Mucosa of rectum (tissue), 2 donors: ENCODE data around the gene RTN4IP1.
A peak's percentile ranks its signal among the peaks of the same experiment; 100 is the strongest.

Experiments used
- H3K27ac ChIP-seq, 2 donors: one replicate each; pipeline ENCODE4 v1.7.0; 2013; ENCODE audit warnings: inconsistent platforms in 2 of 2, low read depth in 2 of 2, low read length in 2 of 2
- H3K27me3 ChIP-seq, 2 donors: one replicate each; pipeline ENCODE4 v1.7.0; 2013; ENCODE audit warnings: low read length in 2 of 2; ENCODE audit not compliant: control insufficient read depth in 2 of 2, insufficient read depth in 2 of 2
- H3K36me3 ChIP-seq, 2 donors: one replicate each; pipeline ENCODE4 v1.7.0; 2013; ENCODE audit warnings: low read length in 2 of 2; ENCODE audit not compliant: control insufficient read depth in 2 of 2, insufficient read depth in 2 of 2
- H3K4me1 ChIP-seq, 2 donors: one replicate each; pipeline ENCODE4 v1.7.0; 2013; ENCODE audit warnings: low read length in 2 of 2, mild to moderate bottlenecking in 1 of 2; ENCODE audit not compliant: control insufficient read depth in 2 of 2, insufficient read depth in 2 of 2
- H3K4me3 ChIP-seq, 2 donors: one replicate each; pipeline ENCODE4 v1.7.0; 2013; ENCODE audit warnings: low read length in 2 of 2
- H3K9ac ChIP-seq, 2 donors: one replicate each; pipeline ENCODE4 v1.7.0; 2013; ENCODE audit warnings: low read length in 2 of 2, low read depth in 1 of 2, mild to moderate bottlenecking in 1 of 2
- H3K9me3 ChIP-seq, 2 donors: one replicate each; pipeline ENCODE4 v1.7.0; 2013; ENCODE audit warnings: low read length in 2 of 2; ENCODE audit not compliant: control insufficient read depth in 2 of 2
- donor health status: healthy.
- donor health status: Normal muscosa, but diverticular disease.

The RTN4IP1 gene

DNA sequence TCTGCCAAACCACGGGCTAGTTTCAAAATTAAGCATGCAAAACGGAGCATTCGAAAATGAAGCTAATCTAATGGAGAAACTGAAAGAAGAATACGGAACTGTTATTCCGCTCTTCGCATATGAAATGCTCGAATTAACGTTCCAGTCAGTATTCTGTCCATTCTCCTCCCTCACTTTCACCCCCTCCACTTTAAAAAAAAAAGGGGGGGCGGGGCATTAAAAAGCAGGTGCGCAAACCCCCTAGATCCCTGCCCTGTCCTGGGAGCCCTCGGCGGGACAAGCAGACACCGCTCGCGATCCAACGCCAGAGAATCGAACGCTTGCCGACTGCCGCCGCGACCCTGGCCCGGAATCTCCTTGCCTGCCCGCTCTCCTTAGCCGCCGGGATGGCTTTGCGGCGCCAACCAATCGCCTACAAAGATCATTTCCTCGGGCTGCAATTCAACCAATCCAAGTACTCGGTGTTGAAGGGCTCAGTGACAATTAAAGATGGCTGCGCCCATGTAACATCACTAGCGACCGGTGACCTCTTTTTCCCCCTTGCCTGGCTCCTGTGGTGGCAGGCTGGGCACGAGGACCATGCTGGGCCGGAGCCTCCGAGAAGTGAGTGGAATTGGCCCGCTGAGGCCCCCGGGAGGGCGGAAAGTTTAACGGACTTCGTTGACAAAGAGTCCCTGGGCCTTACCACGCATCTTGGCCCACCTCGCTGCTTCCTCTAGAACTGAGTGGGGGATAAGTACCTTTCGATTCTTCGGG lies at the start of gene RTN4IP1, which contains the start of gene QRSL1:
Gene RTN4IP1 (minus strand): TSS at position 396 of the 756 bp plus-strand sequence. CDS start 477 bp downstream, outside the sequence.
Gene QRSL1 (plus strand): TSS at position 476 of the 756 bp plus-strand sequence. CDS start 104 bp downstream, at position 580.
- peak within 1 kb of the TSS; percentile 79 to 83 for H3K27ac ChIP-seq
- no peaks in the 10 kb centered on the region for H3K36me3 ChIP-seq
- H3K9me3 ChIP-seq = no peaks in the 10 kb centered on the region
- H3K4me3 ChIP-seq = peak within 1 kb of the TSS; percentile 98 to 100
- peaks cover 5 to 13% of the 10 kb centered on the region in 2 donors for H3K4me1 ChIP-seq
- peak within 1 kb of the TSS; percentile 91 to 92 for H3K9ac ChIP-seq
- no peaks in the 10 kb centered on the region for H3K27me3 ChIP-seq

- H3K9ac ChIP-seq = no peak overlapping the region
- no peaks in the 10 kb centered on the region for H3K9me3 ChIP-seq
- no peak overlapping the region for H3K4me3 ChIP-seq
- H3K36me3 ChIP-seq = no peaks in the 10 kb centered on the region
- peak overlapping the region in 1 of 2 donors; percentile 46 for H3K27ac ChIP-seq
- H3K4me1 ChIP-seq = no peaks in the 10 kb centered on the region
- no peaks in the 10 kb centered on the region for H3K27me3 ChIP-seq
Observed at GRCh38 chr6:106677282-106677681, 48.0 kb upstream of the RTN4IP1 start.

DNA sequence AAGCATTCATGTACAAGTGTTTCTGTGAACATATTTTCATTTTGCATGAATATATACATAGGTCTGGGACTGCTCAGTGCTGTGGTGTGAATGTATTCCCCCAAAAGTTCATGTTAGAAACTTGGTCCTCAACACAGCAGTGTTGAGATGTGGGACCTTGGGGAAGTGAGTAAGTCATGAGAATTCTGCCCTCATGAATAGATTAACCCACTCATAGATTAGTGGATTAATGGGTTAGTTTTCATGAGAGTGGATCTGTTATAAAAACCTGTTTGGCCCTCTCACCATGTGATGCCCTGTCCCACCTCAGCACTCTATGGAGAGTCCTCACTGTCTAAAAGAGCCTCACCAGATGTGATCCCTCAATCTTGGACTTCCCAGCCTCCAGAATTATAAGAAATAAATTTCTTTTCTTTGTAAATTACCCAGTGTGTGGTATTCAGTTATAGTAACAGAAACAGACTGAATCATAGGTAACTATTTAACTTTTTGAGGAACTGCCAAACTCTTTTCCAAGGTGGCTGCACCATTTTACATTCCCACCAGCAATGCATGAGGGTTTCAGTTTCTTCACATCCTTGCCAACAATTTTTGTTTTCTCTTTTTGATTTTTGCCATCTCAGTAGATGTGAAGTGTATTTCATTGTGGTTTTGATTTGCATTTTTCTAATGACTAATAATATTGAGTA lies 45.4 kb upstream of the RTN4IP1 start:
- H3K9me3 ChIP-seq = no peaks in the 10 kb centered on the region
- H3K27me3 ChIP-seq = no peaks in the 10 kb centered on the region
- H3K4me1 ChIP-seq = no peaks in the 10 kb centered on the region
- no peak overlapping the region for H3K4me3 ChIP-seq
- no peak overlapping the region for H3K9ac ChIP-seq
- H3K27ac ChIP-seq = no peak overlapping the region
- no peaks in the 10 kb centered on the region for H3K36me3 ChIP-seq

GRCh38 chr6:106671651-106672050 lies 42.4 kb upstream of the RTN4IP1 start:
- Histone ChIP-seq H3K4me3 (no peak overlapping the region), H3K27ac (no peak overlapping the region), H3K27me3 (no peaks in the 10 kb centered on the region), H3K9me3 (no peaks in the 10 kb centered on the region), H3K9ac (no peak overlapping the region), H3K4me1 (no peaks in the 10 kb centered on the region), H3K36me3 (peaks cover 0 to 2% of the 10 kb centered on the region in 2 donors)

DNA sequence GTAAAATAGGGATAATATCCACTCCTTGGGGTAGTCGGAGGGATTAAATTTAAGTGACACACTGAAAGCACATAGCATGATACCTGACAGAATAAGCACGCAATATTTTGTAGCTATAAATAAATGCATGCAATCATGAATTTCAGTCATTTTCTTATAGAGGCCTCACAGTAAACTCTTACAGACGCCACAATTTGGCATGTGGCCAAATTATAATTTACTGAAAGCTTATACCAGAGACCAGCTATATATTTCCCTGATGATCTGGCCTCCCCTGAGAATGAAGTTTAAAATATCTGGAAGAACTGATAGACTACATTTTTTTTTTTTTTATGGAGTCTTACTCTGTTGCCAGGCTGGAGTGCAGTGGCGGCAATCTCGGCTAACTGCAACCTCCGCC lies 40.9 kb upstream of the RTN4IP1 start:
- Histone ChIP-seq H3K27ac (no peak overlapping the region), H3K27me3 (no peaks in the 10 kb centered on the region), H3K9ac (no peak overlapping the region), H3K4me1 (no peaks in the 10 kb centered on the region), H3K36me3 (peaks cover 2 to 3% of the 10 kb centered on the region in 2 donors), H3K4me3 (no peak overlapping the region), H3K9me3 (no peaks in the 10 kb centered on the region)

GRCh38 chr6:106667022-106667402 lies 37.7 kb upstream of the RTN4IP1 start:
- Histone ChIP-seq H3K27me3 (no peaks in the 10 kb centered on the region), H3K27ac (no peak overlapping the region), H3K9me3 (no peaks in the 10 kb centered on the region), H3K4me3 (no peak overlapping the region), H3K9ac (no peak overlapping the region), H3K36me3 (peaks cover 15 to 16% of the 10 kb centered on the region in 2 donors), H3K4me1 (no peaks in the 10 kb centered on the region)

DNA sequence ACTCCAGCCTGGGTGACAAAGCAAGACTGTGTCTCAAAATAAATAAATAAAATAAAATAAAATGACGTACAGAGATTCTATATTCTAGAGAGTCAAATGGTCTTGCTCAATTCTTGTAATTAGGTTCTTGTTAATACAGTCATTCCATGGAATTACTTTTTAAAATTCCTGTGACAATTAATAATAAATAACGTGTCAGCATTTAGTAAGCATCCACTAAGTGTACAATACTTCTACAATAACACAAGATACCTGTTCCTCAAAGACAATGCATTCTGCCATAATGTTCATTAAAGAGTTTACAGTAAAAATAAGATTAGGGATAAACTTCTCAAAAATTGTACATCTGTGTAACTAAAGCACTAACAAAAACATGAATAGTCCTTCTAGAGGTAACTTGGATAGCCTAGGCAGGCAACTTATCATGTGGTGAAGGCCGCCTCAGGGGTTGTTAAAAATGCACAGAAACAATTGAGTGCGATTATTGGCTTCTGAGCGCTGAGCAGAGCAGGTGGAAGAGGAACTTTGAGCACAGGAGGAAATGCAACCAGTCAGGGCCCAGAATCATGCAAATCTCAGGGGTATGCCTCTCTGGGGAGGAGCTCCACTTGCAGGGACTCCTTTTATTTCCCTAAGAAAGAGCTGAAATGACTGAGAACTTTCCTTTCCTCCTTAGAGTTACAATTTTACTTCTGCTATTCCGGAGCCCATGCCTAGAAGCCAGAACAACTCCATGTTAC lies 37.2 kb upstream of the RTN4IP1 start:
- H3K4me1 ChIP-seq = no peaks in the 10 kb centered on the region
- H3K36me3 ChIP-seq = peaks cover 15 to 16% of the 10 kb centered on the region in 2 donors
- H3K9ac ChIP-seq = no peak overlapping the region
- no peak overlapping the region for H3K27ac ChIP-seq
- no peak overlapping the region for H3K4me3 ChIP-seq
- no peaks in the 10 kb centered on the region for H3K9me3 ChIP-seq
- H3K27me3 ChIP-seq = no peaks in the 10 kb centered on the region

DNA sequence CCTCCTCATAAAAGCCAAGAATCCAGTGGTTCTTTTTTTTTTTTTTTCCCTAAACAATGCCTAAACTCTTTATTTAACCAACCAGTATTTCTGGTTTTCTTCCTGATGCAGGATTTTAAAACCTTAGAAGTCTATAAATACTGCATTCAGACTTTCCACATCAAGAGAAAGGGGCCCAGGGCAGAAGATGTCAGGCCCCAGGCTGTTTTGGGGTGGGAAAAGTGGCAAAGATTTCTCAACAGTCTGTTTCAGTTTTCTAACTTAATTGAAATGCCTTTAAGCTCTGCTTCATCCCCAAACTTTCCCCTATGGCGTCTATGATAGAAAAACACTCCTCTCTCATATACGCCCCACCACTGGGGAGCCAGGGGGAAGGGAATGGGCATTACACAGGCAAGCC lies 33.2 kb upstream of the RTN4IP1 start:
- H3K36me3 ChIP-seq = peaks cover 26 to 30% of the 10 kb centered on the region in 2 donors
- no peak overlapping the region for H3K27ac ChIP-seq
- no peak overlapping the region for H3K9ac ChIP-seq
- H3K27me3 ChIP-seq = no peaks in the 10 kb centered on the region
- no peaks in the 10 kb centered on the region for H3K4me1 ChIP-seq
- H3K9me3 ChIP-seq = peaks cover 3 to 5% of the 10 kb centered on the region in 2 donors
- H3K4me3 ChIP-seq = no peak overlapping the region

DNA sequence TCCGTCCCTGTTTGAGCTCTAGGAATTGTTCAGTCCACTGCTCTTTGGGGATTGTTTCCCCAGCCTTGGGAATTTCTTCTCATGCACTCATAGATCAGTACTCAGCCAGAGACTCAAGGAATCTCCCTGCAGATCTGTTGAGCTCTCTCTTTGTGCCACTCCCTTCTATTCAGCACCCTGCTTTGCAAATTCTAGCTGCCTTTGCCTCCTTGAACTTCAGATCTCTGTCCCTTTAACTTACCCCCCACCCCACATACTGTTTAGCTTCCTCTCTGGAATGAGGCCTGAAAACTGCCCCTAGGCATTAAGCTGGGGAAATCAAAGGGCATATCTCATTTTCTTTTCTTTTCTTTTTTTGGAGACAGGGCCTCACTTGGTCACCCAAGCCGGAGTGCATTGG lies 30.6 kb upstream of the RTN4IP1 start:
- H3K9me3 ChIP-seq = peaks cover 3 to 5% of the 10 kb centered on the region in 2 donors
- H3K36me3 ChIP-seq = peaks cover 32 to 49% of the 10 kb centered on the region in 2 donors
- no peaks in the 10 kb centered on the region for H3K4me1 ChIP-seq
- H3K27ac ChIP-seq = no peak overlapping the region
- H3K27me3 ChIP-seq = no peaks in the 10 kb centered on the region
- no peak overlapping the region for H3K4me3 ChIP-seq
- no peak overlapping the region for H3K9ac ChIP-seq

DNA sequence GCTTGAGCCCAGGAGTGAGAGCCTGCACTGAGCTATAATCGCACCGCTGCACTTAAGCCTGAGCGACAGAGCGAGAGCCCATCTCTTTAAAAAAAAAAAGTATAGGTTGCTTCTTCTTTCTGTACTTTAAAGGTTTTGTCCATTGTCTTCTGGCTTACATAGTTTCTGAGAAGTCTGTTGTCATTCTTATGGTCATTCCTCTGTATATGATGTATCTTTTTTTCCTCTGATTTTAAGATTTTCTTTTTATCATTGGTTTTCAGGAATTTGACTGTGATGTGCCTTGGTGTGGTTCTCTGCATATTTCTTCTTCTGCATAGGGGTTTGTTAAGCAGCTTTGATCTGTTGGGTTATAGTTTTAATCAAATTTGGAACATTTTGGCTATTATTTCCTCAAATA lies 29.2 kb upstream of the RTN4IP1 start:
- no peak overlapping the region for H3K9ac ChIP-seq
- peaks cover 3 to 5% of the 10 kb centered on the region in 2 donors for H3K9me3 ChIP-seq
- no peak overlapping the region for H3K4me3 ChIP-seq
- H3K4me1 ChIP-seq = no peaks in the 10 kb centered on the region
- H3K27ac ChIP-seq = no peak overlapping the region
- peaks cover 34 to 51% of the 10 kb centered on the region in 2 donors for H3K36me3 ChIP-seq
- H3K27me3 ChIP-seq = no peaks in the 10 kb centered on the region
